GM23338 (cell line): Measurements from ENCODE around the gene DNAJB13. TPM values are rescaled to one million over a fixed set of nuclear protein-coding genes. Genes with fewer than 3 reads are reported as not detected.

ENCODE experiments used
- ATAC-seq: fragments of 200-7000 bp; cut with Tn5 transposase; 3 replicates; pipeline ENCODE4 v1.9.1; 2020
- DNase-seq: peaks from one replicate; pipeline ENCODE4 v3.0.0-alpha.2; 2015; ENCODE audit warnings: low spot score
- H2AFZ ChIP-seq: fragments of 200-600 bp; sonication (generic); 2 replicates; pipeline ENCODE4 v1.8.0; 2016; ENCODE audit warnings: antibody characterized with exemption, mild to moderate bottlenecking, moderate library complexity
- H3F3A ChIP-seq: fragments of 200-600 bp; sonication (generic); replicated peaks from 2 replicates; pipeline ENCODE4 v1.8.0; 2017; ENCODE audit warnings: antibody characterized with exemption, mixed run types, low read depth
- H3K27ac ChIP-seq: fragments of 200-600 bp; sonication (generic); 2 replicates; pipeline ENCODE4 v1.6.1; 2016; ENCODE audit warnings: low read depth
- H3K27me3 ChIP-seq: fragments of 200-600 bp; sonication (generic); 2 replicates; pipeline ENCODE4 v1.8.0; 2016; ENCODE audit warnings: mild to moderate bottlenecking, mixed run types, moderate library complexity; ENCODE audit not compliant: insufficient read depth
- H3K36me3 ChIP-seq: fragments of 200-600 bp; sonication (generic); 2 replicates; pipeline ENCODE4 v1.8.0; 2016; ENCODE audit warnings: mild to moderate bottlenecking; ENCODE audit not compliant: insufficient read depth
- H3K4me1 ChIP-seq: fragments of 200-600 bp; sonication (generic); 2 replicates; pipeline ENCODE4 v1.8.0; 2016; ENCODE audit warnings: mild to moderate bottlenecking, moderate library complexity; ENCODE audit not compliant: insufficient read depth
- H3K4me2 ChIP-seq: fragments of 200-600 bp; sonication (generic); 2 replicates; pipeline ENCODE4 v1.7.1; 2017; ENCODE audit warnings: mixed run types
- H3K4me3 ChIP-seq: fragments of 200-600 bp; sonication (generic); 2 replicates; pipeline ENCODE4 v1.6.1; 2016; ENCODE audit warnings: mixed run types
- H3K79me2 ChIP-seq: fragments of 200-600 bp; sonication (generic); replicated peaks from 2 replicates; pipeline ENCODE4 v1.8.0; 2017; ENCODE audit warnings: mild to moderate bottlenecking; ENCODE audit not compliant: insufficient read depth
- H3K9me2 ChIP-seq: fragments of 200-600 bp; sonication (generic); 2 replicates; pipeline ENCODE4 v1.8.0; 2017; ENCODE audit not compliant: insufficient read depth
- H4K20me1 ChIP-seq: fragments of 200-600 bp; sonication (generic); replicated peaks from 2 replicates; pipeline ENCODE4 v1.8.0; 2017; ENCODE audit warnings: mild to moderate bottlenecking; ENCODE audit not compliant: insufficient read depth
- H3K27ac Mint-ChIP-seq: 2 replicates; pipeline ENCODE4 v1.8.0; 2020; ENCODE audit warnings: inconsistent platforms, mild to moderate bottlenecking, moderate library complexity, mixed read lengths
- H3K27me3 Mint-ChIP-seq: 3 replicates; pipeline ENCODE4 v1.8.0; 2022; ENCODE audit warnings: low read depth, mild to moderate bottlenecking, moderate library complexity, mixed read lengths, inconsistent platforms; ENCODE audit not compliant: insufficient read depth, poor library complexity
- H3K36me3 Mint-ChIP-seq: 3 replicates; pipeline ENCODE4 v1.8.0; 2021; ENCODE audit warnings: low read depth, mild to moderate bottlenecking, inconsistent platforms, moderate library complexity, mixed read lengths
- H3K4me1 Mint-ChIP-seq: 3 replicates; pipeline ENCODE4 v1.8.0; 2020; ENCODE audit warnings: mild to moderate bottlenecking, inconsistent platforms, mixed read lengths
- H3K4me3 Mint-ChIP-seq: 3 replicates; pipeline ENCODE4 v1.8.0; 2021; ENCODE audit warnings: moderate library complexity, mild to moderate bottlenecking, inconsistent platforms, mixed read lengths
- H3K9me3 Mint-ChIP-seq: 3 replicates; pipeline ENCODE4 v1.8.0; 2020; ENCODE audit warnings: moderate library complexity, mild to moderate bottlenecking, inconsistent platforms, mixed read lengths
- CREB1 ChIP-seq: fragments of 250-450 bp; sonication (Bioruptor Pico); IDR thresholded peaks from 2 replicates; pipeline ENCODE4 v1.5.0; 2020; ENCODE audit warnings: low read depth, mild to moderate bottlenecking, moderate library complexity
- EZH2 ChIP-seq: fragments of 200-600 bp; sonication (generic); IDR thresholded peaks from one replicate; pipeline ENCODE4 v1.8.0; 2017; ENCODE audit warnings: antibody characterized with exemption, mild to moderate bottlenecking, low read depth; ENCODE audit not compliant: unreplicated experiment
- EZH2phosphoT487 ChIP-seq: fragments of 200-600 bp; sonication (generic); IDR thresholded peaks from one replicate; pipeline ENCODE4 v1.8.1; 2018; ENCODE audit warnings: antibody characterized with exemption; ENCODE audit not compliant: unreplicated experiment
- NANOG ChIP-seq: IDR thresholded peaks from 2 replicates; pipeline ENCODE4 v1.6.1; 2016; ENCODE audit warnings: antibody characterized with exemption, borderline replicate concordance
- POLR2AphosphoS5 ChIP-seq: IDR thresholded peaks from 2 replicates; pipeline ENCODE4 v1.6.1; 2016; ENCODE audit warnings: antibody characterized with exemption, low read depth
- STAT1 ChIP-seq: IDR thresholded peaks from one replicate; pipeline ENCODE4 v1.6.1; 2016; ENCODE audit warnings: antibody characterized with exemption; ENCODE audit not compliant: unreplicated experiment
- ZNF114 ChIP-seq: fragments of 250-450 bp; sonication (Bioruptor Pico); IDR thresholded peaks from 2 replicates; pipeline ENCODE4 v1.5.0; 2020; ENCODE audit warnings: mild to moderate bottlenecking, moderate library complexity
- ZNF331 ChIP-seq: fragments of 250-450 bp; sonication (Bioruptor Pico); IDR thresholded peaks from 2 replicates; pipeline ENCODE4 v1.5.0; 2020; ENCODE audit warnings: low read depth, mild to moderate bottlenecking, moderate library complexity
- polyA plus RNA-seq: library from polyadenylated mRNA; unstranded; fragments of >200 nt; fragmentation: Nextera tagmentation; extraction: Ambion mirVana; gene quantifications from 2 replicates; pipeline ENCODE4 v1.2.1, GENCODE V29; 2016
- total RNA-seq: library from RNA; depleted of rRNA; stranded (reverse); fragments of >200 nt; shearing (Covaris generic); gene quantifications from 2 replicates; pipeline ENCODE4 v1.2.3, GENCODE V29; 2014
- TF ChIP-seq, protein P1 (sequence below): fragments of 250-450 bp; sonication (Bioruptor Pico); IDR thresholded peaks from 2 replicates; pipeline ENCODE4 v1.5.0; 2020; ENCODE audit warnings: mild to moderate bottlenecking, moderate library complexity
- TF ChIP-seq, protein P2 (sequence below), 2 experiments: fragments of 200-600 bp in 1 of 2; sonication (generic) in 1 of 2; conservative IDR thresholded peaks; 2 replicates each; pipeline versions ENCODE4 v1.5.1 to v1.6.1; 2016 to 2017; ENCODE audit warnings: antibody characterized with exemption in 2 of 2, low read depth in 2 of 2, mild to moderate bottlenecking in 2 of 2, moderate library complexity in 1 of 2
- TF ChIP-seq, protein P3 (sequence below): IDR thresholded peaks from 2 replicates; pipeline ENCODE4 v1.6.1; 2016; ENCODE audit warnings: antibody characterized with exemption

Gene DNAJB13
- total and polyA plus RNA-seq, 2 experiments from 2014 or later = 0.14 to 0.32 TPM

DNA sequence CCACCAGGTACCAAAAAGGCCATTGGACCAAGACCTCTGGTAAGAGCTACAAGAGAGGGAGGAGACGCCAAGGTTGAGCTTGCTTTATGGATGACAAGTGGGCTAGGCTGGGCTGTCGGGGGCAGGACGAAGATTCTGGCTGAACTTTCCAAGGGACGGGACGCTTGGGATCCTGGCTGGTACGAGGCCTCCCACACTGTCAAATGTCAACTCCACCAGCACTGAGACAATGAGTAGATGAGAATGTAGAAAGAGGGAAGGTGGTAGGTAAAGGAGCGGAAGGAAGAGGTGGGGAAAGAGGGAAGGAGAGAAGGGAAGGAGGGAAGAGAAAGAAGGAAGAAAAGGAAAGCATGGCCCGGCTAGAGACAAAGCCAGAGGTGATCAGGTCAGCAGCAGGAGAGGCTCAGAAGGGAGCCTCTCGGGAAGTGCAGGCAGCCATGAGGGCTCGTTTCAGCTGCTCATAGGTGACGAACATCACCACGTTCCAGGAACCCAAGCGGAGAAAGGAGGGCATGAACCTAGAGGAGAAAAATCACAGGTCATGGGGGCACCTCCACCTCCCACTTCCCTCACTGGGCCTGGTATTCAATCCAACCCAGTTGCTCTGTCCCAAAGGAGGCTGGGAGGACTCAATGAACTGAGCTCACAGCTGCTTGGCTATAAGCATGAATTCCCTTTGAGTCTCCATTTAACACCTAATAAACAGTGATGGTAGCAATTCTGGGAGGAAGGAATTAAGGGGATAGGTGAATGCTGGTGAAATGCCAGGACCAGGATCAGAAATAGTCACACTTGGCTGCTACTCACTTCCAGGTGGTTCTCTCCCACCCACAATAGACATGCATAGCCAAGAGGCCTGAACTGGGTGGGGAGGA is 24.0 kb downstream of the DNAJB13 start:
- Histone ChIP-seq H3F3A (0 out of 2 replicates have a peak, but pooled peaks cover 5% of the 10 kb centered on the region), H3K9me2 (no peaks in the 10 kb centered on the region), H3K4me3 (no peak overlapping the region), H3K79me2 (no peaks in the 10 kb centered on the region), H3K4me1 (peaks cover 5% of the 10 kb centered on the region), H2AFZ (no peak overlapping the region), H3K27me3 (no peaks in the 10 kb centered on the region), H3K4me2 (no peak overlapping the region), H4K20me1 (peaks cover 13% of the 10 kb centered on the region), H3K27ac (no peak overlapping the region), H3K36me3 (peaks cover 32% of the 10 kb centered on the region)
- ATAC-seq (no peak), DNase-seq (no peak)
- peaks cover 11% of the 10 kb centered on the region for H3K27me3 Mint-ChIP-seq
- peaks cover 58% of the 10 kb centered on the region for H3K36me3 Mint-ChIP-seq
- TF ChIP-seq, protein P1, sequence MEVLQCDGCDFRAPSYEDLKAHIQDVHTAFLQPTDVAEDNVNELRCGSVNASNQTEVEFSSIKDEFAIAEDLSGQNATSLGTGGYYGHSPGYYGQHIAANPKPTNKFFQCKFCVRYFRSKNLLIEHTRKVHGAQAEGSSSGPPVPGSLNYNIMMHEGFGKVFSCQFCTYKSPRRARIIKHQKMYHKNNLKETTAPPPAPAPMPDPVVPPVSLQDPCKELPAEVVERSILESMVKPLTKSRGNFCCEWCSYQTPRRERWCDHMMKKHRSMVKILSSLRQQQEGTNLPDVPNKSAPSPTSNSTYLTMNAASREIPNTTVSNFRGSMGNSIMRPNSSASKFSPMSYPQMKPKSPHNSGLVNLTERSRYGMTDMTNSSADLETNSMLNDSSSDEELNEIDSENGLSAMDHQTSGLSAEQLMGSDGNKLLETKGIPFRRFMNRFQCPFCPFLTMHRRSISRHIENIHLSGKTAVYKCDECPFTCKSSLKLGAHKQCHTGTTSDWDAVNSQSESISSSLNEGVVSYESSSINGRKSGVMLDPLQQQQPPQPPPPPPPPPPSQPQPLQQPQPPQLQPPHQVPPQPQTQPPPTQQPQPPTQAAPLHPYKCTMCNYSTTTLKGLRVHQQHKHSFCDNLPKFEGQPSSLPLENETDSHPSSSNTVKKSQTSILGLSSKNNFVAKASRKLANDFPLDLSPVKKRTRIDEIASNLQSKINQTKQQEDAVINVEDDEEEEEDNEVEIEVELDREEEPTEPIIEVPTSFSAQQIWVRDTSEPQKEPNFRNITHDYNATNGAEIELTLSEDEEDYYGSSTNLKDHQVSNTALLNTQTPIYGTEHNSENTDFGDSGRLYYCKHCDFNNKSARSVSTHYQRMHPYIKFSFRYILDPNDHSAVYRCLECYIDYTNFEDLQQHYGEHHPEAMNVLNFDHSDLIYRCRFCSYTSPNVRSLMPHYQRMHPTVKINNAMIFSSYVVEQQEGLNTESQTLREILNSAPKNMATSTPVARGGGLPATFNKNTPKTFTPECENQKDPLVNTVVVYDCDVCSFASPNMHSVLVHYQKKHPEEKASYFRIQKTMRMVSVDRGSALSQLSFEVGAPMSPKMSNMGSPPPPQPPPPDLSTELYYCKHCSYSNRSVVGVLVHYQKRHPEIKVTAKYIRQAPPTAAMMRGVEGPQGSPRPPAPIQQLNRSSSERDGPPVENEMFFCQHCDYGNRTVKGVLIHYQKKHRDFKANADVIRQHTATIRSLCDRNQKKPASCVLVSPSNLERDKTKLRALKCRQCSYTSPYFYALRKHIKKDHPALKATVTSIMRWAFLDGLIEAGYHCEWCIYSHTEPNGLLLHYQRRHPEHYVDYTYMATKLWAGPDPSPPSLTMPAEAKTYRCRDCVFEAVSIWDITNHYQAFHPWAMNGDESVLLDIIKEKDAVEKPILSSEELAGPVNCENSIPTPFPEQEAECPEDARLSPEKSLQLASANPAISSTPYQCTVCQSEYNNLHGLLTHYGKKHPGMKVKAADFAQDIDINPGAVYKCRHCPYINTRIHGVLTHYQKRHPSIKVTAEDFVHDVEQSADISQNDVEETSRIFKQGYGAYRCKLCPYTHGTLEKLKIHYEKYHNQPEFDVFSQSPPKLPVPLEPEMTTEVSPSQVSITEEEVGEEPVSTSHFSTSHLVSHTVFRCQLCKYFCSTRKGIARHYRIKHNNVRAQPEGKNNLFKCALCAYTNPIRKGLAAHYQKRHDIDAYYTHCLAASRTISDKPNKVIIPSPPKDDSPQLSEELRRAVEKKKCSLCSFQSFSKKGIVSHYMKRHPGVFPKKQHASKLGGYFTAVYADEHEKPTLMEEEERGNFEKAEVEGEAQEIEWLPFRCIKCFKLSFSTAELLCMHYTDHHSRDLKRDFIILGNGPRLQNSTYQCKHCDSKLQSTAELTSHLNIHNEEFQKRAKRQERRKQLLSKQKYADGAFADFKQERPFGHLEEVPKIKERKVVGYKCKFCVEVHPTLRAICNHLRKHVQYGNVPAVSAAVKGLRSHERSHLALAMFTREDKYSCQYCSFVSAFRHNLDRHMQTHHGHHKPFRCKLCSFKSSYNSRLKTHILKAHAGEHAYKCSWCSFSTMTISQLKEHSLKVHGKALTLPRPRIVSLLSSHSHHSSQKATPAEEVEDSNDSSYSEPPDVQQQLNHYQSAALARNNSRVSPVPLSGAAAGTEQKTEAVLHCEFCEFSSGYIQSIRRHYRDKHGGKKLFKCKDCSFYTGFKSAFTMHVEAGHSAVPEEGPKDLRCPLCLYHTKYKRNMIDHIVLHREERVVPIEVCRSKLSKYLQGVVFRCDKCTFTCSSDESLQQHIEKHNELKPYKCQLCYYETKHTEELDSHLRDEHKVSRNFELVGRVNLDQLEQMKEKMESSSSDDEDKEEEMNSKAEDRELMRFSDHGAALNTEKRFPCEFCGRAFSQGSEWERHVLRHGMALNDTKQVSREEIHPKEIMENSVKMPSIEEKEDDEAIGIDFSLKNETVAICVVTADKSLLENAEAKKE (CRISPR knock-in tag) = no peak
- TF ChIP-seq EZH2 = no peak
- no peak for TF ChIP-seq ZNF114 (CRISPR knock-in tag)
- TF ChIP-seq ZNF331 = no peak
- no peak for TF ChIP-seq STAT1
- TF ChIP-seq, protein P2, sequence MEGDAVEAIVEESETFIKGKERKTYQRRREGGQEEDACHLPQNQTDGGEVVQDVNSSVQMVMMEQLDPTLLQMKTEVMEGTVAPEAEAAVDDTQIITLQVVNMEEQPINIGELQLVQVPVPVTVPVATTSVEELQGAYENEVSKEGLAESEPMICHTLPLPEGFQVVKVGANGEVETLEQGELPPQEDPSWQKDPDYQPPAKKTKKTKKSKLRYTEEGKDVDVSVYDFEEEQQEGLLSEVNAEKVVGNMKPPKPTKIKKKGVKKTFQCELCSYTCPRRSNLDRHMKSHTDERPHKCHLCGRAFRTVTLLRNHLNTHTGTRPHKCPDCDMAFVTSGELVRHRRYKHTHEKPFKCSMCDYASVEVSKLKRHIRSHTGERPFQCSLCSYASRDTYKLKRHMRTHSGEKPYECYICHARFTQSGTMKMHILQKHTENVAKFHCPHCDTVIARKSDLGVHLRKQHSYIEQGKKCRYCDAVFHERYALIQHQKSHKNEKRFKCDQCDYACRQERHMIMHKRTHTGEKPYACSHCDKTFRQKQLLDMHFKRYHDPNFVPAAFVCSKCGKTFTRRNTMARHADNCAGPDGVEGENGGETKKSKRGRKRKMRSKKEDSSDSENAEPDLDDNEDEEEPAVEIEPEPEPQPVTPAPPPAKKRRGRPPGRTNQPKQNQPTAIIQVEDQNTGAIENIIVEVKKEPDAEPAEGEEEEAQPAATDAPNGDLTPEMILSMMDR (conservative IDR thresholded peaks at IDR 0.05; ENCODE audit: low read depth in 2 of 2) = no peak
- no peak for TF ChIP-seq POLR2AphosphoS5
- TF ChIP-seq CREB1 (CRISPR knock-in tag) = no peak
- no peak for TF ChIP-seq NANOG
- TF ChIP-seq EZH2phosphoT487 = no peak
- TF ChIP-seq, protein P3, sequence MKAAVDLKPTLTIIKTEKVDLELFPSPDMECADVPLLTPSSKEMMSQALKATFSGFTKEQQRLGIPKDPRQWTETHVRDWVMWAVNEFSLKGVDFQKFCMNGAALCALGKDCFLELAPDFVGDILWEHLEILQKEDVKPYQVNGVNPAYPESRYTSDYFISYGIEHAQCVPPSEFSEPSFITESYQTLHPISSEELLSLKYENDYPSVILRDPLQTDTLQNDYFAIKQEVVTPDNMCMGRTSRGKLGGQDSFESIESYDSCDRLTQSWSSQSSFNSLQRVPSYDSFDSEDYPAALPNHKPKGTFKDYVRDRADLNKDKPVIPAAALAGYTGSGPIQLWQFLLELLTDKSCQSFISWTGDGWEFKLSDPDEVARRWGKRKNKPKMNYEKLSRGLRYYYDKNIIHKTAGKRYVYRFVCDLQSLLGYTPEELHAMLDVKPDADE = no peak
- peaks cover 4% of the 10 kb centered on the region for H3K4me1 Mint-ChIP-seq
- H3K27ac Mint-ChIP-seq = no peak overlapping the region; the same call in 1 of the 2 replicates
- no peaks in the 10 kb centered on the region for H3K9me3 Mint-ChIP-seq
- H3K4me3 Mint-ChIP-seq = no peak overlapping the region
